Gastroesophageal sphincter (tissue), 4 donors: ENCODE results near the gene MTUS2. TPM values are rescaled to one million over a fixed set of nuclear protein-coding genes. Genes with fewer than 3 reads are reported as not detected.

Experiments
- ATAC-seq: fragments of 150-250 bp; one replicate; pipeline ENCODE4 v1.9.1; 2016; ENCODE audit warnings: mild to moderate bottlenecking, moderate library complexity
- H3K27ac ChIP-seq, 4 donors: fragments of 200-600 bp; sonication (generic) in 3 of 4; 1 replicate in 3 of 4; 2 replicates in 1 of 4; pipeline ENCODE4 v1.5.1; 2016 to 2019
- H3K27me3 ChIP-seq: fragments of 200-600 bp; sonication (generic); one replicate; pipeline ENCODE4 v1.5.1; 2019
- H3K36me3 ChIP-seq, 2 donors: fragments of 200-600 bp; sonication (generic); one replicate each; pipeline ENCODE4 v1.5.1; 2019; ENCODE audit warnings: control low read depth in 1 of 2
- H3K4me1 ChIP-seq, 3 donors: fragments of 200-600 bp; sonication (generic); 1 replicate in 2 of 3; 2 replicates in 1 of 3; pipeline ENCODE4 v1.5.1; 2016 to 2019; ENCODE audit warnings: control low read depth in 2 of 3
- H3K4me3 ChIP-seq, 2 donors: fragments of 200-600 bp; sonication (generic); one replicate each; pipeline ENCODE4 v1.5.1; 2019; ENCODE audit warnings: mild to moderate bottlenecking in 1 of 2, moderate library complexity in 1 of 2
- H3K9me3 ChIP-seq, 3 donors: fragments of 200-600 bp; sonication (generic); one replicate each; pipeline ENCODE4 v1.5.1; 2017 to 2019; ENCODE audit warnings: control low read depth in 2 of 3
- CTCF ChIP-seq, 4 experiments: fragments of 200-600 bp in 2 of 4; fragments of 450-650 bp in 2 of 4; sonication (generic) in 1 of 4; IDR thresholded peaks; one replicate each; pipeline ENCODE4 v1.5.1; 2017 to 2019; ENCODE audit warnings: antibody characterized with exemption in 4 of 4, mild to moderate bottlenecking in 2 of 4, moderate library complexity in 2 of 4
- EP300 ChIP-seq: sonication (generic); formaldehyde crosslinking; IDR thresholded peaks from one replicate; pipeline ENCODE4 v1.6.1; 2017; ENCODE audit warnings: antibody characterized with exemption, mild to moderate bottlenecking
- POLR2A ChIP-seq, 2 donors: fragments of 450-650 bp; IDR thresholded peaks; one replicate each; pipeline ENCODE4 v1.6.1; 2017; ENCODE audit warnings: antibody characterized with exemption in 2 of 2, mild to moderate bottlenecking in 2 of 2, moderate library complexity in 1 of 2
- POLR2AphosphoS5 ChIP-seq: sonication (generic); formaldehyde crosslinking; IDR thresholded peaks from one replicate; pipeline ENCODE4 v1.6.1; 2017; ENCODE audit warnings: antibody characterized with exemption
- WGBS, 2 donors: methylation state at CpG; one replicate each; pipeline ENCODE4 v1.1.5; 2018; ENCODE audit warnings: low coverage in 1 of 2; 5-methylcytosine and 5-hydroxymethylcytosine counted together
- total RNA-seq, 4 donors: library from RNA; depleted of rRNA; stranded (reverse); fragments of >200 nt; gene quantifications; one replicate each; pipeline ENCODE4 v1.1.0, GENCODE V29; 2016

The MTUS2 gene
- total RNA-seq, 4 donors from 2014 or later = 0.67 to 36.7 (median 18.4) TPM

- WGBS, 2 donors = 71 to 80% methylated on average over 1 to 2 of the region's 2 CpGs
- ATAC-seq = no peak
- Histone ChIP-seq H3K27me3 (no peaks in the 10 kb centered on the region), H3K4me3 (no peak overlapping the region), H3K36me3 (no peaks in the 10 kb centered on the region), H3K27ac (no peak overlapping the region), H3K9me3 (no peaks in the 10 kb centered on the region), H3K4me1 (peaks cover 0 to 4% (median under 1%) of the 10 kb centered on the region in 3 donors)
- TF ChIP-seq POLR2A (IDR thresholded peaks at IDR 0.05) (no peak), POLR2AphosphoS5 (no peak), CTCF (IDR thresholded peaks at IDR 0.05) (no peak), EP300 (no peak)
Measured at GRCh38 chr13:29448174-29448573, 628.0 kb downstream of the MTUS2 start.

DNA sequence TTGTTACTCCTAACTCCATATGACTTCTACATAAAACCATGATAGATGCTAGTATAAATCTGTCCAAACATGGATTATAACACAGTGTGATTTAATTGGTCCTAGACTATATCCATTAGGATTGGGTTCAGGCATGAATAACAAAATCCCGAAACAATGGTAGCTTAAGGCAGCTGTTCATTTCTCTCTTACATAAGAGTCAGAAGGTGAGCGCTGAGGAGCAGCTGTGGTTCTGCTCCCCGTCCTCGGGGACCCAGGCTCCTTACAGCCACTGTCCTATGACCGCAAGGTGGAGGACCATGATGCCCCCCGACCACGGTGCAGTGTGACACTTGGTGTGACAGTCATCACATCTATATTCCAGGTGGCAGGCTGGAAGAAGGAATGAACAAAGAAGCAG is 629.6 kb downstream of the MTUS2 start:
- H3K4me1 ChIP-seq = peaks cover 0 to 7% (median 3%) of the 10 kb centered on the region in 3 donors
- H3K27me3 ChIP-seq = no peaks in the 10 kb centered on the region
- no peaks in the 10 kb centered on the region for H3K36me3 ChIP-seq
- no peak for TF ChIP-seq POLR2AphosphoS5
- TF ChIP-seq POLR2A (IDR thresholded peaks at IDR 0.05) = no peak
- TF ChIP-seq EP300 = no peak
- TF ChIP-seq CTCF (IDR thresholded peaks at IDR 0.05) = no peak
- H3K27ac ChIP-seq = no peak overlapping the region
- 95 to 100% methylated on average over 1 to 2 of the region's 7 CpGs for WGBS, 2 donors
- ATAC-seq = no peak
- no peaks in the 10 kb centered on the region for H3K9me3 ChIP-seq
- no peak overlapping the region for H3K4me3 ChIP-seq

- ATAC-seq = no peak
Measured at GRCh38 chr13:29451976-29452375, 631.8 kb downstream of the MTUS2 start.

DNA sequence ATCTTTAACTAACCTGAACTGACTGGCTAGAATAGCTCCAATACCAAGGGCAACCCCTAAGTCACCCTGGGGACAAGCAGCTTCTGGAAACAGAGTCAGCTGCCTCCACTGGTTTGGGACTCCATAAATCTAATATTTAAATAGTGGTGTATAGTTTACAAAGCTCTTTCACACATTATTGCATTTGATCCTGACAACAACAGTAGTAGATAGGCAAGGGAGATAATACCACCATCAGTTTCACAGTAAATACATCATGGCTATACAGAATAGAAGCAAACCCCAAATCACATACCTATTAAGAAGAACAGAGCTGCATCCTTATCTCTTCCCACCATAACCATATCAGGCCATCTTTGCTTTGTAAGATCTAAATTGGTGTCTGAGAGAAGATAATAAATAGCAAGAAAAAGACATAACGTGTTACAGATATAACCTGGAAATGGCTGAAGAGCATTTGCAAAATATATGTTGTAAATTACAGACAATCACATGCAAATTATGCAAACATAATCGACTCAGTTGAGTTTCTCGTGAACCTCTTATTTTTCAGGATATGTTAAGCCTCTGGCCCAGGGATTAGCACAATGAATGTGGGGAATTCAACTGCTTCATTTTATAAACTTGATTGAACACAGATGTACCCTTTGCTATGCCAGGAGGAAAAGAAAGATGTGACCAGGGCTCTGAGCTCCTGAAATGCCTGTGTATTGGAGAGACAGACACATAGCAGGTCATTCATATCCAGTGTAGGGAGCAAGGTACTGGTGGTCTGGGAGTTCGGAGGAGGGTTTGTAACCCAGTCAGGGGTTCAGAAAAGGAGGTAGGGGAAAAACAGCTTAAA is 632.9 kb downstream of the MTUS2 start:
- no peaks in the 10 kb centered on the region for H3K36me3 ChIP-seq
- H3K4me3 ChIP-seq = no peak overlapping the region
- peaks cover 0 to 7% (median 3%) of the 10 kb centered on the region in 3 donors for H3K4me1 ChIP-seq
- H3K9me3 ChIP-seq = no peaks in the 10 kb centered on the region
- H3K27ac ChIP-seq = peak overlapping the region in 1 of 4 donors; percentile 21
- TF ChIP-seq EP300 (no peak), POLR2AphosphoS5 (peak; percentile 33)
- WGBS, 2 donors = 36 to 56% methylated on average over 4 of the region's 4 CpGs
- ATAC-seq = peak; percentile 66
- no peaks in the 10 kb centered on the region for H3K27me3 ChIP-seq

More at GRCh38 chr13:29451976-29452375, 631.8 kb downstream of the MTUS2 start:
- TF ChIP-seq EP300 (no peak), CTCF (IDR thresholded peaks at IDR 0.05) (no peak), POLR2AphosphoS5 (no peak), POLR2A (IDR thresholded peaks at IDR 0.05) (no peak)
- Histone ChIP-seq H3K27me3 (no peaks in the 10 kb centered on the region), H3K9me3 (no peaks in the 10 kb centered on the region), H3K4me3 (no peak overlapping the region), H3K27ac (no peak overlapping the region), H3K36me3 (no peaks in the 10 kb centered on the region), H3K4me1 (peaks cover 0 to 7% (median 3%) of the 10 kb centered on the region in 3 donors)
- WGBS, 2 donors = 88 to 95% methylated on average over 2 of the region's 2 CpGs

DNA sequence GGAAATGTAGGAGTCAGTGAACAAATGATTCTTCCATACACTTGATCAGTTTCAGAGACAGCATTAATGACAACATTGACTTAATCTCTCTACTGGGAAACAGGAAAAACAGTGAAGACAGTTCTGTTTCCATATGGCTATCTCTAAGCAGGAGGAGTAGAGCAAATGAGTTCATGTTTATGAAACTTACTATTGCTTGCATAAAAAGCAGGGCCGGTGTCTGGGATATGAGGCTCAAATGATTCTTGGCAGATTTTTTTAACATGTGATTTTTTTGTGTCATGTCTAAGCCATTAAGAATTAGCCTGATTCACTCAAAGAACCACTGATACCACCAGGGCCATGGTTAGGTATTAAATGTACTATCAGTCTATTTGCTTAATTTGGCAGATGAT is 633.5 kb downstream of the MTUS2 start:
- H3K4me3 ChIP-seq = no peak overlapping the region
- ATAC-seq = no peak
- no peaks in the 10 kb centered on the region for H3K9me3 ChIP-seq
- H3K27ac ChIP-seq = peak overlapping the region in 1 of 4 donors; percentile 21
- TF ChIP-seq CTCF (IDR thresholded peaks at IDR 0.05) (no peak), POLR2AphosphoS5 (no peak)
- peaks cover 0 to 7% (median 3%) of the 10 kb centered on the region in 3 donors for H3K4me1 ChIP-seq
- WGBS, 2 donors = 50 to 57% methylated on average over 1 of the region's 1 CpG
- no peaks in the 10 kb centered on the region for H3K36me3 ChIP-seq
- no peaks in the 10 kb centered on the region for H3K27me3 ChIP-seq
